22Rv1 (cell line): Measurements from ENCODE around the gene SIX1.

Experiments
- CTCF ChIP-seq: fragments of 450-650 bp; IDR thresholded peaks from 2 replicates; pipeline ENCODE4 v1.5.1; 2017; ENCODE audit warnings: mild to moderate bottlenecking
- ZFX ChIP-seq: fragments of 450-650 bp; IDR thresholded peaks from 2 replicates; pipeline ENCODE4 v1.6.1; 2017; ENCODE audit warnings: antibody characterized with exemption, borderline replicate concordance

- TF ChIP-seq CTCF (no peak), ZFX (no peak)
These were observed 5.1 kb upstream of the SIX1 start for GRCh38 chr14:60654334-60654821.
